HuH-7 (cell line): ENCODE results near the gene BPTF.
"Not testable (repeated sequence)": the region's sequence is repeated elsewhere in the genome, so short reads cannot be mapped to it uniquely, and the experiment has no call there.

Experiments used
- DNase-seq: peaks from one replicate; pipeline ENCODE4 v3.0.0; 2011; ENCODE audit warnings: low spot score

Gene BPTF

DNA sequence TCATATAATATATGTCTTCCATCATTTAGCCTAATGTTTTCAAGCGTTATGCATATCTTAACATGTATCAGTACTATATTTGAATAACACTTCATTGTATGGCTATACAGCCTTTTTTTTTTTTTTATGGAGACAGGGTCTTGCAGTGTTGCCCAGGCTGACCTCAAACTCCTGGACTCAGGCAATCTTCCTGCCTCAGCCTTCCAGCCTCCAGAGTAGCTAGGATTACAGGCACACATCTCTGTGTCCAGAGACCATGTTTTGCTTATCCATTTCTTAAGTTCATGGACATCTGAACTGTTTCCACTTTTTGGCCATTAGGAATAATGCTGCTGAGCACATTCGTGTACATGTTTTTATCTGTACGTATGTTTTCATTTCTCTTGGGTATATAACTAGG, 7.8 kb downstream of the BPTF start:
- DNase-seq: no peak

DNA sequence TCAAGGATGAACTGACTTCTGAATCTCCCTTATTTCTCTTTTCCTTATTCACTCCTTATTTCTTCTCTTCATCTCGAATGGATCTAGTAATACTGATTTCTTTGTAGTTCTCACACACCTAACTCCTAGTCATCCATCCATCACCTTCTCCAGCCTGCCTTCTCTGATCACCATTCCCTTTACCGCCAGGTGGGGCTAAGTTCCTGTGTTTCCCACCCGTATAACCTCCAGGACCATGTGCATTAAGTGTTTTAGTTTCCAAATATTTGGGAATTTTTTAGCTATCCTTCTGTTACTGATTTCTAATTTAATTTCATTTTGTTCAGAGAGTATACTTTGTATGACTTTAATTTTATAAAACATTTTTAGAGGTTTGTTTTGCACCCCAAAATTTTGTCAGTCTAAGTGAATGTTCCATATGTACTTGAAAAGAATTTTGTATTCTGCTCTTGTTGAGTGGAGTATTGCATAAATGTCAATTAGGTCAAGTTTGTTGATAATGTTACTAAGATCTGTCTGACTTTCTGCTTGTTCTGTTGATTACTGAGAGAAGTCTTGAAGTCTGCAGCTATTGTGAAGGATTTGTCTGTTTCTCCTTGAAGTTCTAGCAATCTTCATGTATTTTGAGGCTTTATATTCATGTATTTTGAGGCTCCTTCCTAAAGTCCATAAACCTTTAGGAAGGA, 8.8 kb downstream of the BPTF start:
- peak; percentile 32 for DNase-seq

- DNase-seq: no peak
Measured at GRCh38 chr17:67834634-67835033, 9.3 kb downstream of the BPTF start.

DNA sequence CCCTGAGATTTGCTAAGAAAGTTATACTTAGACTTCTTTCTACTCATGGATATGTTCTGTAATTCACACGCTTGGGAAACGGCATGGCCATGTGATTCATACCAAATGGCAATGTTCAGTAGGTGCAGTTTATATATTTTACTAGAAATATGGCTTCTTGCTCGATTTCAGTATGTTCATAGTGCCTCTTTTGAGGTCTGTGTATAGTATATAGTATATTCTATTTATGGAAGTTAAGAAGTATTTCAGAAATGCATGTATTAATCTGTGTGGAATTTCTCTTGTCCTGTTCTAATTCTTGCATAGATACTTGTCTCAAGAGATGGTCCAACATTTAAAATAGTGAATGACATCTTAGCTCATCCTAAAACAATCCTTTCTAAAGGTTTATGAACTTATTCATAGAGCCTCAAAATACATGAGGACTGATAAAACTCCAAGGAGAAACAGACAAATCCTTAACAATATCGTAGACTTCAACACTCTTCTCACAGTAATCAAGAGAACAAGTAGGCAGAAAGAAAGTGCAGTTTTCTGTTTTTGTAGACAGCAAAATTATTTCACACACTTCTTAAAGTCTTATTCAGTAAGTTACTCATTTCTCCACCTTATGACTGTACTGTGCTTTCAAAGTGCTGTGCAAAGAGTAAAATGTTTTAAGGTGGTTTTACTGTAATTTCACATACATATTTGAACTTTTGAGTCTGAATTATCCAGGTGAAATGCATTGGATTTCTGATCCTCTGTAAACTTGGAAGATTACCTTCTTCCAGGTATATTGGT, 11.1 kb downstream of the BPTF start:
- DNase-seq: no peak

- no peak for DNase-seq
Measured at GRCh38 chr17:67837965-67838364, 12.7 kb downstream of the BPTF start.

DNA sequence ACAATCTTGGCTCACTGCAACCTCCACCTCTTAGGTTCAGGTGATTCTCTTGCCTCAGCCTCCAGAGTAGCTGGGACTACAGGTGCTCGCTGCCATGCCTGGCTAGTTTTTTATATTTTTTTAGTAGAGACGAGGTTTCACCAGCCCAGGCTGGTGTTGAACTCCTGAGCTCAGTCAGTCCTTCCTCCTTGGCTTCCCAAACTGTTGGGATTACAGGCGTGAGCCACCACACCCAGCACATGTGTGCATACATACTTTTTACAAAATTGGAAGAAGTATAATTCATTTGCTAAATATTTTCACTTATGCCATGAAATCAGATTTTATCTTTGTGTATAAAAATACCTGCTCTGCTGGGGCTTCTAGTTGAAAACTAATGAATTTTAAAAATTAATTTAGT, 13.2 kb downstream of the BPTF start:
- DNase-seq: no peak

DNA sequence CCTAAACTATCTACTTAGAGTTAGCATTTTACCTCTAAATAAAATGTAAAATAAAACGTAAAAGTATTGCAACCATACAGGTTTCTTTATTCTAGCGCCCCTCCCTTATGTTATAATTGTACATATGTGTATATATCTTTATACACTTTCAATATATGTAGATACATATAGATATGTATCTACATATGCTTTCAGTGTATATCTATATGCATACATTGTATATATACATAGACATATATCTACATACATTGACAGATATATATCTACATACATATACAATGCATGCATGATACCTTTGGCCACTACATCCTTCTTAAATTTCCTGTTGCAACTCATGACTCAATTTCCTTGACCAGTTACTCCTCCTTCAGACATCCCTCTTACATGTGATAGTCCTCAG, 16.7 kb downstream of the BPTF start:
- no peak for DNase-seq

DNA sequence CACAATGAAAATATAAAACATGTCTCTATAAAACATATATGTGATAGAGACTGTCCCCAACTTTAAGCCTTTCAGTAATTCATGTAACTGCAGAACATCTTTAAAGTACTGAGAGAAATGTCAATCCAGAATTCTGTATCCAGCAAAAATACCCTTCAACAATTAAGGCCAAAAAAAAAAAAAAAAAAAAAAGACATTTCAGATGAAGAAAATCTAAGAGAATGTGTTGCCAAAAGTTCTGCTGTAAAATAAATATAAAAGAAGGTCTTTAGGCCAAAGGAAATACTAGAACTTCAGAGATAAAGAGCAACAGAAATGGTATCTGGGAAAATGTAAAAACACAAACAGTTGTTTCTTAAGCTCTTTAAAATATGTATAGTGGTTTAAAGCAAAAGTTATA, 17.3 kb downstream of the BPTF start:
- DNase-seq: no peak

- no peak for DNase-seq
Measured at GRCh38 chr17:67845374-67845773, 20.1 kb downstream of the BPTF start.

DNA sequence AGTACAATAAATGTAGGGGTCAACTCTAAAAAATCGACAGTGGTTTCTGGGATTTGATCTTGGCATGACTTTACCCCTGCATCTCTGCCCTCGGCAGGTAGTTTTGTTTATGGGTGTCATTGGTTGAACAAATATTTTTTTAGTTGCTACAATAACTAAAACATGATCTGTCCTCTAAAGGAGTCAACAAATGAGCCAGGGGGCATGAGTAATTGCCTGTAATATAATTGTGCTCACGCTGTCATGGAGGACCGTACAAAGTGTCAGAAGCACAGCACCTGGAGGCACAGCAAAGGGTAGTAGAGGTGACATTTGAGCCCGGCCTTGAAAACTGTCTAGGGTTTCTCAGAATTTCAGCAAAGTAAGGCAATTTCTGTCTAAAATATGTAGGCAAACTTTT, 22.9 kb downstream of the BPTF start:
- not testable (repeated sequence) for DNase-seq

- not testable (repeated sequence) for DNase-seq
Measured at GRCh38 chr17:67848846-67849245, 23.5 kb downstream of the BPTF start.

DNA sequence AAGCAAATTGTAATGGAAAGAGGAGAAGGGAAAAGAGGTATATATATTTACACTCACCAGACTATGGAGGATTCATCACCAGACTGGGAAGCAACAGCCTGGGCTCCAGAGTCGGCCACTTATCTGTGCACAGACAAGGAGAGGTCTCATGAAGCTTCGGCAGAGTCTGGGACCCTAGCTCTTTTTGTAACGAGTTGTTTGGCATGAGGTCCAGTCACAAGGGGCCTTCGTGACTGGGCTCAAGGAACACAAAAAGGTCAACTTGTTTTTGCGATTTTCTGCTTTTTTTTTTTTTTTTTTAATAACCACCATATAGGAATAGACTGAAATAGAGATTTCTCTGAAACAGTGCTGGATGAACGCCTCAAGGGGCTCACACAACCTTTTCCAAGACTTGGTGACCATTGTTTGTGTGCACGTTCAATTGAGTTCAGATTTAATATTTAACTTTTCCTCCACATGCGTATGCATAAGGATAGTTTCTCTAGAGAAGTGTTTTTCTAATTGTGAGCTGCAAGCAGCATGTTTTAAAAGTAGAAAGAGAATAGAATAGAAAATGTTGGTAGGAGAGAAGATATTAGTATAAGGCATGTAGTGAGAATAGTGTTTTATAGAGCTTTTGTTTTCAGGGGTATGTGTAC, 25.8 kb downstream of the BPTF start:
- no peak for DNase-seq

DNA sequence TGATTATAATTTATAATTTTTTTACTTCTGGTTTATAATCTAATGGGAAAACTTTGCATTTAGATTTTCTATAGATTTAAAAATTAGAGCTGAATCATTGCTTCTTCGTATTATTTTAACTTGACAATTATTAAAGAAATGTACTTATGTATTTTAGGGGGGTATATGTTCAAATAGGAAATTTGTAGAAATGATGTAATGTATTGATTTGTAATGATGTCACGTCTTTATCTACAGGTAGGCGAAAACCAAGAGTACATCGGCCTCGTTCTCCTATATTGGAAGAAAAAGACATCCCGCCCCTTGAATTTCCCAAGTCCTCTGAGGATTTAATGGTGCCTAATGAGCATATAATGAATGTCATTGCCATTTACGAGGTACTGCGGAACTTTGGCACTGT, 28.4 kb downstream of the BPTF start:
- no peak for DNase-seq

DNA sequence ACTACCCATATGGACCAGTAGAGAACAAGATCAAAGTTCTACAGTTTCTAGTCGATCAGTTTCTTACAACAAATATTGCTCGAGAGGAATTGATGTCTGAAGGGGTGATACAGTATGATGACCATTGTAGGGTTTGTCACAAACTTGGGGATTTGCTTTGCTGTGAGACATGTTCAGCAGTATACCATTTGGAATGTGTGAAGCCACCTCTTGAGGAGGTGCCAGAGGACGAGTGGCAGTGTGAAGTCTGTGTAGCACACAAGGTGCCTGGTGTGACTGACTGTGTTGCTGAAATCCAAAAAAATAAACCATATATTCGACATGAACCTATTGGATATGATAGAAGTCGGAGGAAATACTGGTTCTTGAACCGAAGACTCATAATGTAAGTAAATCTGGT, 29.1 kb downstream of the BPTF start:
- DNase-seq: no peak

GRCh38 chr17:67855504-67856324, 30.4 kb downstream of the BPTF start:
- no peak for DNase-seq

DNA sequence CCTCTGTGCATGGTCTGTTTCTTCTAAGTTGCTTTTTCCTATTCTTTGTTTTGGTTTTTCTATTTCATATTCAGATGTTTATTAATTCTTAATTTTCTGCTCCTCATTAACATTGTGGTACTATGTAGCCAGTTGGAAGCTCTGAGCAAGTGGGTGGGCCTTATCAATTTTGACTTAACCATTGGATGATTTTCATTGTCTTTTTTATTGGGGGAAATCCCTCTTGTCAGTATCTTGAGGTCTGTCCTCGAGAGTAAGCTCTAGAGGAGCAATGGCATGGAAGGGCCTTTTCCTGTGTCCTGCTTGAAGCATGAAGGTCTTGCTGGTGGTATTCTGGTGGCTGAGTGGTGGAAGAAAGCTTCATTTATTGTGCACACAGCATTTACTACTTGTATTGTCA, 31.1 kb downstream of the BPTF start:
- DNase-seq: not testable (repeated sequence)

GRCh38 chr17:67862614-67863217, 37.4 kb downstream of the BPTF start:
- no peak for DNase-seq

DNA sequence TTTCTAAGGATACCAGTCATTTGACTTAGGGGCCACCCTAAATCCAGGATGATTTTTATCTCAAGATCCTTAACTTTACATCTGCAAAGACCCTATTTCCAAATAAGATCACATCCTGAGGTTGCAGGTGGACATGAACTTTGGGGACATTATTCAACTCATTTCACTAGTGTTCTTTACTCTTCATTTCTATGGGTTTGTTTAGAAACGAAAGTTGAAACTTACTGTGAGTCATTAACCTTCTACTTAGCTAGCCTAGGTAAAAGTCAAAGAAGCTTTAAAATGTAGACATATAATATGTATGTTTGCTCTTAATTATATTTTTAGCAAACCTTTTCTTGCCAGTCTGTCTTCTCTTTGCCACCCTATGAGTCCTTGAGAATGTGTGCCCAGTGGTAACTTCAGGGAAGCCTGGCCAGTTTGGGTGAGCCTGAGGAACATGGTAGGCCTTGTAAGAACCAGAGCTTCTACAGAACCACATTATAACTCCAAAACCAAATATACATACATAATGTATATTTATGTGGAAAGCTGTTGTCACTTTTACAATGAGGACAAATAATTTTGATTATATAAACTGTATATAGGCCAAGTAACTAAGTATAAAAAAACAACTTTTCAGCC, 38.4 kb downstream of the BPTF start:
- DNase-seq: no peak

DNA sequence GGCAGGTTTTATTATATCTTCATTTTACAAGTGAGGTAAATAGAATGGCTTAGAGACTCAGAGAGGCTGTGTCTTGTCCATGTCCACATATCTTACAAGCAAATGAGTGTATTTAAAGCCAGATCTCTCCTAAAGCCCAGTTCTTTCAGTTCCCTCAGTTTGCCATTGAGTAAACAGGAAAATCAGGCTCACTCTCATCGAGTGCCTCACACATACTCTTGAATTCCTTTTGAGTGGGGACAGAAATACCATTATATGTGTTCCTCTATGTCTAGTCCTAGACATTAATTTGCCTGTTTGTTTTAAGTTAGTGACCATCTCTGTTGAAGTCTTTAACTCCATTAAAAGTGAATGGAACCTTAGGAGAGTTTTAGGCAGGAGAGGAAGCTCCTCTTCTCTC, 40.1 kb downstream of the BPTF start:
- DNase-seq: no peak

DNA sequence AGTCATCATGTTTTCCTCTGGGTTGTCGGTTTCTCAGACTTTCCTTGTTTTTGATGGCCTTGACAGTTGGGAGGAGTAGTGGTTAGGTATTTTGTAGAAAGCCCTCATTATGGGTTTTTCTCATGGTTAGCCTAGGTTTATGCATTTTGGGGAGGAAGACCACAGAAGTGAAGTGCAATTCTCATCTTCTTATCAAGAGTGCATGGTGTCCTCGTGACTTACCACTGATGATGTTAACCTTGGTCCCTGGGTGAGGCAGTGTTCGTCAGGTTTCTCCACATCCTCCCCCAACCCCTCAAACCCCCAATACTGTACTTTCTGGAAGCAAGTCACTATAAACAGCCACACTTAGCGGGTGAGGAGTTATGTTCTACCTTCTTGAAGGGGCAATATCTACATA, 42.3 kb downstream of the BPTF start:
- no peak for DNase-seq

DNA sequence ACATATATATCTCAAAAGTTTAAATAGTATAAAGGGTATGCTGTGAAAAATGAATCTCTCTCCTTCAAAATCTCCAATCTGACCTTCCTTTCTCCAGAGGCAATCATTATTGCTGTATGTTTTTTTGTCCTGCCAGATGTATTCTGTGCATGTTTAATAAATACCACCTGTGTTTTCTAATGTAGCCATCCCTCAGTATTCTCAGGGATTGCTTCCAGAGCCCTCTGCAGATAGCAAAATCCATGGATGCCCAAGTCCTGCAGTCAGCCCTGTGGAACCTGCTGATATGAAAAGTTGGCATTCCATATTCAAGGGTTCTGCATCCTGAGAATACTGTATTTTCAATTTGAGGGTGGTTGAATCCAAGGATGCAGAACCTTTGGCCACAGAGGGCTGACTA, 42.9 kb downstream of the BPTF start:
- DNase-seq: no peak

- no peak for DNase-seq
Measured at GRCh38 chr17:67879662-67880061, 54.4 kb downstream of the BPTF start.
